RKO (cell line): ENCODE results near the gene RPSA.
"Not testable (repeated sequence)": the region's sequence is repeated elsewhere in the genome, so short reads cannot be mapped to it uniquely, and the experiment has no call there.

Experiments
- DNase-seq: peaks from one replicate; pipeline ENCODE4 v3.0.0-alpha.2; 2016; ENCODE audit warnings: low spot score

The RPSA gene

GRCh38 chr3:39454591-39455217 lies 48.2 kb downstream of the RPSA start:
- DNase-seq: no peak

DNA sequence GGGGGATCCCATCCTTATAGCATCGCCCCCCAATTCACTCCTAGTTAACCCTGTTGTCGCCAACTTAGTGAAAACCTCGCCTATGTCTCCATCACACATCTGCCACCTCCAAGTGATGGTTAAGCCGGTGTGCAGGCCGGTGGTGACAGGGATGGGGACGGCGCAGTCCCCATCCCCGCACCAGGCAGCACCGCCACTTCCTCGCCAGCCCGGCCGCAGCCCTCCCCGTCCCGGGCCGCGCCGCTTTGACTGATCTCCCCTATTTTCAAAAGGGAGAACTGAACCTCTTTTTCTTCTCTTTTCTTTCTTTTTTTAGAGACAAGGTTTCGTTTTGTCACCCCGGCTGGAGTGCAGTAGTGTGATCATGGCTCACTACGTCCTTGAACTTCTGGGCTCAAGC lies 49.6 kb downstream of the RPSA start:
- DNase-seq: no peak

GRCh38 chr3:39457361-39457760 lies 50.8 kb downstream of the RPSA start:
- no peak for DNase-seq

- DNase-seq: not testable (repeated sequence)
Measured at GRCh38 chr3:39458579-39458978, 52.1 kb downstream of the RPSA start.

GRCh38 chr3:39460677-39461076 lies 54.2 kb downstream of the RPSA start:
- DNase-seq: no peak
